Muscle layer of colon (tissue), 2 donors: Measurements from ENCODE around the gene IGF1R.

Experiments used
- H3K27ac ChIP-seq: one replicate; pipeline ENCODE4 v1.7.0; 2013; ENCODE audit warnings: low read depth, mild to moderate bottlenecking, low read length, moderate library complexity
- H3K27me3 ChIP-seq, 2 donors: one replicate each; pipeline ENCODE4 v1.7.0; 2013; ENCODE audit warnings: low read length in 2 of 2, mild to moderate bottlenecking in 2 of 2; ENCODE audit not compliant: insufficient read depth in 2 of 2, control insufficient read depth in 1 of 2
- H3K36me3 ChIP-seq: one replicate; pipeline ENCODE4 v1.7.0; 2013; ENCODE audit warnings: mild to moderate bottlenecking, low read length; ENCODE audit not compliant: insufficient read depth
- H3K4me1 ChIP-seq: one replicate; pipeline ENCODE4 v1.7.0; 2013; ENCODE audit warnings: mild to moderate bottlenecking, low read length; ENCODE audit not compliant: insufficient read depth
- H3K4me3 ChIP-seq, 2 donors: one replicate each; pipeline ENCODE4 v1.7.0; 2013; ENCODE audit warnings: low read length in 2 of 2, low read depth in 1 of 2, mild to moderate bottlenecking in 1 of 2, moderate library complexity in 1 of 2
- H3K9ac ChIP-seq: one replicate; pipeline ENCODE4 v1.7.0; 2013; ENCODE audit warnings: low read length
- H3K9me3 ChIP-seq: one replicate; pipeline ENCODE4 v1.7.0; 2013; ENCODE audit warnings: mild to moderate bottlenecking, low read length
- donor health status: abdominal sarcoma.
- donor health status: Adenocarcinoma of cecum.

Gene IGF1R

GRCh38 chr15:98878862-98879261 lies 230.5 kb downstream of the IGF1R start:
- no peaks in the 10 kb centered on the region for H3K36me3 ChIP-seq
- H3K4me1 ChIP-seq: peaks cover 75% of the 10 kb centered on the region

GRCh38 chr15:98881526-98882520 lies 233.5 kb downstream of the IGF1R start:
- Histone ChIP-seq H3K4me3 (no peak overlapping the region), H3K27me3 (no peaks in the 10 kb centered on the region), H3K9me3 (no peaks in the 10 kb centered on the region), H3K4me1 (peaks cover 63% of the 10 kb centered on the region), H3K9ac (no peak overlapping the region), H3K27ac (no peak overlapping the region), H3K36me3 (no peaks in the 10 kb centered on the region)

More at GRCh38 chr15:98878862-98879261, 230.5 kb downstream of the IGF1R start:
- H3K4me3 ChIP-seq: no peak overlapping the region
- H3K9ac ChIP-seq: no peak overlapping the region
- no peak overlapping the region for H3K27ac ChIP-seq
- H3K27me3 ChIP-seq: no peaks in the 10 kb centered on the region
- H3K9me3 ChIP-seq: no peaks in the 10 kb centered on the region

GRCh38 chr15:98883478-98883877 lies 235.1 kb downstream of the IGF1R start:
- H3K27ac ChIP-seq: no peak overlapping the region
- H3K27me3 ChIP-seq: no peaks in the 10 kb centered on the region
- H3K36me3 ChIP-seq: no peaks in the 10 kb centered on the region
- no peak overlapping the region for H3K4me3 ChIP-seq
- H3K4me1 ChIP-seq: peaks cover 48% of the 10 kb centered on the region
- H3K9me3 ChIP-seq: no peaks in the 10 kb centered on the region
- no peak overlapping the region for H3K9ac ChIP-seq

- H3K4me3 ChIP-seq: no peak overlapping the region
- H3K27ac ChIP-seq: no peak overlapping the region
- H3K9ac ChIP-seq: no peak overlapping the region
- H3K27me3 ChIP-seq: no peaks in the 10 kb centered on the region
- no peaks in the 10 kb centered on the region for H3K36me3 ChIP-seq
- peaks cover 50% of the 10 kb centered on the region for H3K4me1 ChIP-seq
- no peaks in the 10 kb centered on the region for H3K9me3 ChIP-seq
Observed at GRCh38 chr15:98884894-98885293, 236.6 kb downstream of the IGF1R start.

- no peak overlapping the region for H3K9ac ChIP-seq
- H3K36me3 ChIP-seq: peaks cover 8% of the 10 kb centered on the region
- H3K27ac ChIP-seq: no peak overlapping the region
- H3K4me3 ChIP-seq: no peak overlapping the region
- H3K9me3 ChIP-seq: no peaks in the 10 kb centered on the region
- peaks cover 38% of the 10 kb centered on the region for H3K4me1 ChIP-seq
- no peaks in the 10 kb centered on the region for H3K27me3 ChIP-seq
Observed at GRCh38 chr15:98887976-98888375, 239.6 kb downstream of the IGF1R start.

GRCh38 chr15:98888820-98889479 lies 240.6 kb downstream of the IGF1R start:
- H3K4me3 ChIP-seq: no peak overlapping the region
- H3K9ac ChIP-seq: no peak overlapping the region
- peaks cover 28% of the 10 kb centered on the region for H3K4me1 ChIP-seq
- no peaks in the 10 kb centered on the region for H3K27me3 ChIP-seq
- H3K9me3 ChIP-seq: no peaks in the 10 kb centered on the region
- no peak overlapping the region for H3K27ac ChIP-seq
- H3K36me3 ChIP-seq: peaks cover 8% of the 10 kb centered on the region

- Histone ChIP-seq H3K27me3 (no peaks in the 10 kb centered on the region), H3K27ac (no peak overlapping the region), H3K4me3 (no peak overlapping the region), H3K9ac (no peak overlapping the region), H3K4me1 (peaks cover 17% of the 10 kb centered on the region), H3K36me3 (peaks cover 8% of the 10 kb centered on the region), H3K9me3 (no peaks in the 10 kb centered on the region)
Observed at GRCh38 chr15:98889930-98890695, 241.8 kb downstream of the IGF1R start.

- Histone ChIP-seq H3K27ac (no peak overlapping the region), H3K36me3 (peaks cover 8% of the 10 kb centered on the region), H3K9ac (no peak overlapping the region), H3K27me3 (no peaks in the 10 kb centered on the region), H3K9me3 (no peaks in the 10 kb centered on the region), H3K4me1 (peaks cover 19% of the 10 kb centered on the region), H3K4me3 (no peak overlapping the region)
Observed at GRCh38 chr15:98891301-98891700, 243.0 kb downstream of the IGF1R start.

GRCh38 chr15:98893401-98893800 lies 245.1 kb downstream of the IGF1R start:
- no peaks in the 10 kb centered on the region for H3K27me3 ChIP-seq
- peaks cover 8% of the 10 kb centered on the region for H3K36me3 ChIP-seq
- no peak overlapping the region for H3K9ac ChIP-seq
- no peaks in the 10 kb centered on the region for H3K9me3 ChIP-seq
- H3K27ac ChIP-seq: no peak overlapping the region
- H3K4me1 ChIP-seq: peaks cover 32% of the 10 kb centered on the region
- no peak overlapping the region for H3K4me3 ChIP-seq

- Histone ChIP-seq H3K4me1 (peaks cover 32% of the 10 kb centered on the region), H3K4me3 (no peak overlapping the region), H3K36me3 (peaks cover 10% of the 10 kb centered on the region), H3K27me3 (no peaks in the 10 kb centered on the region), H3K9ac (no peak overlapping the region), H3K27ac (no peak overlapping the region), H3K9me3 (no peaks in the 10 kb centered on the region)
Observed at GRCh38 chr15:98894312-98894711, 246.0 kb downstream of the IGF1R start.
